OCI-LY7 (cell line): ENCODE data around the gene MUC21. TPM values are rescaled to one million over a fixed set of nuclear protein-coding genes. Genes with fewer than 3 reads are reported as not detected.

ENCODE experiments used
- BruUV-seq: library from RNA; stranded (reverse); fragments of 400-500 nt; replicated peaks from 2 replicates; lab custom pipeline; 2021; lab: Mats Ljungman, UMichigan
- CTCF ChIA-PET: fragments of 300-600 bp; sonication (Branson Sonifier 250); formaldehyde crosslinking; loops from one replicate; lab custom pipeline; 2022; ENCODE audit warnings: antibody characterized with exemption; ENCODE audit not compliant: unreplicated experiment; lab: Charles Lee
- POLR2A ChIA-PET: fragments of 300-600 bp; sonication (Branson Sonifier 250); formaldehyde crosslinking; loops from one replicate; lab custom pipeline; 2022; ENCODE audit warnings: antibody characterized with exemption; lab: Charles Lee
- DNase-seq: peaks from one replicate; pipeline ENCODE4 v3.0.0-alpha.2; 2015; ENCODE audit warnings: low spot score
- H2AFZ ChIP-seq: fragments of 200-600 bp; sonication (generic), shearing (Covaris generic); 2 replicates; pipeline ENCODE4 v1.6.1; 2014; ENCODE audit warnings: mild to moderate bottlenecking, antibody characterized with exemption, low read length, moderate library complexity
- H3K27ac ChIP-seq: fragments of 200-600 bp; sonication (generic); 2 replicates; pipeline ENCODE4 v1.5.1; 2014; ENCODE audit warnings: mixed run types, low read depth, mild to moderate bottlenecking, moderate library complexity, low read length, inconsistent platforms; ENCODE audit not compliant: poor library complexity, severe bottlenecking
- H3K36me3 ChIP-seq: fragments of 200-600 bp; sonication (generic); 2 replicates; pipeline ENCODE4 v1.6.1; 2014; ENCODE audit warnings: mild to moderate bottlenecking, antibody characterized with exemption, low read length, moderate library complexity, mixed read lengths; ENCODE audit not compliant: insufficient read depth
- H3K4me1 ChIP-seq: fragments of 200-600 bp; sonication (generic); 2 replicates; pipeline ENCODE4 v1.5.1; 2014; ENCODE audit warnings: mild to moderate bottlenecking, low read length; ENCODE audit not compliant: insufficient read depth, poor library complexity, severe bottlenecking
- H3K4me2 ChIP-seq: fragments of 200-600 bp; sonication (generic); 2 replicates; pipeline ENCODE4 v1.6.1; 2014; ENCODE audit warnings: mild to moderate bottlenecking, low read length
- H3K4me3 ChIP-seq: fragments of 200-600 bp; sonication (generic); 2 replicates; pipeline ENCODE4 v1.5.1; 2014; ENCODE audit warnings: mild to moderate bottlenecking, low read depth, low read length; ENCODE audit not compliant: poor library complexity, severe bottlenecking
- H3K79me2 ChIP-seq: fragments of 200-600 bp; sonication (generic); 2 replicates; pipeline ENCODE4 v1.6.1; 2016; ENCODE audit warnings: low read depth, mild to moderate bottlenecking, low read length, moderate library complexity, mixed read lengths; ENCODE audit not compliant: insufficient read depth
- H3K9me2 ChIP-seq: fragments of 200-600 bp; sonication (generic); 2 replicates; pipeline ENCODE4 v1.6.1; 2016; ENCODE audit warnings: mild to moderate bottlenecking, low read length, mixed read lengths; ENCODE audit not compliant: insufficient read depth
- H3K9me3 ChIP-seq: fragments of 200-600 bp; sonication (generic); 2 replicates; pipeline ENCODE4 v1.6.1; 2014; ENCODE audit warnings: mild to moderate bottlenecking, mixed run types, low read length, mixed read lengths
- H4K20me1 ChIP-seq: fragments of 200-600 bp; sonication (generic); 2 replicates; pipeline ENCODE4 v1.6.1; 2014; ENCODE audit warnings: mild to moderate bottlenecking, antibody characterized with exemption, low read length, moderate library complexity, mixed read lengths; ENCODE audit not compliant: insufficient read depth
- CTCF ChIP-seq: fragments of 200-600 bp; sonication (generic); conservative IDR thresholded peaks from 2 replicates; pipeline ENCODE4 v1.5.1; 2014; ENCODE audit warnings: mild to moderate bottlenecking, antibody characterized with exemption, low read length, moderate library complexity, mixed read lengths
- EZH2phosphoT487 ChIP-seq: fragments of 200-600 bp; sonication (generic); IDR thresholded peaks from 2 replicates; pipeline ENCODE4 v1.6.1; 2018; ENCODE audit warnings: low read depth, borderline replicate concordance, mild to moderate bottlenecking, mixed run types, antibody characterized with exemption, low read length, moderate library complexity, mixed read lengths
- intact Hi-C: fragments of 100-400 bp; cut with micrococcal nuclease; formaldehyde crosslinking; loops from one replicate; pipeline ENCODE4 v1.10.0; 2022; ENCODE audit not compliant: unreplicated experiment
- total RNA-seq, 2 experiments: library from RNA; depleted of rRNA in 1 of 2; stranded (reverse); fragments of >200 nt in 1 of 2; shearing (Covaris generic) in 1 of 2; gene quantifications; 2 replicates each; pipeline ENCODE4 v1.2.3, GENCODE V29; 2014 to 2022

The MUC21 gene
- total RNA-seq, 2 experiments from 2014 or later, result not detected

GRCh38 chr6:30979141-30979540 is 4.4 kb upstream of the MUC21 start:
- no peak for DNase-seq
- H2AFZ ChIP-seq, result no peak overlapping the region
- no peaks in the 10 kb centered on the region for H3K4me1 ChIP-seq
- BruUV-seq, result no TSS peak
- TF ChIP-seq CTCF (no peak), EZH2phosphoT487 (no peak)
- no peak overlapping the region for H3K27ac ChIP-seq
- H3K36me3 ChIP-seq, result no peaks in the 10 kb centered on the region
- no peaks in the 10 kb centered on the region for H3K9me3 ChIP-seq
- no peak overlapping the region for H3K4me2 ChIP-seq
- H3K9me2 ChIP-seq, result no peaks in the 10 kb centered on the region
- POLR2A ChIA-PET, result interaction anchor here (0.6 kb wide), 1 partner anchor 51 kb away, joined by 4 read pairs; no protein-coding TSS in a partner anchor
- H3K79me2 ChIP-seq, result no peaks in the 10 kb centered on the region
- H4K20me1 ChIP-seq, result no peaks in the 10 kb centered on the region
- H3K4me3 ChIP-seq, result no peak overlapping the region
- intact Hi-C loops, result no loop called here
- CTCF ChIA-PET, result no interaction called here

- TF ChIP-seq EZH2phosphoT487 (no peak), CTCF (no peak)
- no peak for DNase-seq
- Histone ChIP-seq H3K4me2 (no peak overlapping the region), H4K20me1 (no peaks in the 10 kb centered on the region), H3K27ac (no peak overlapping the region), H3K4me1 (no peaks in the 10 kb centered on the region), H3K9me3 (no peaks in the 10 kb centered on the region), H3K4me3 (no peak overlapping the region), H3K9me2 (no peaks in the 10 kb centered on the region), H3K79me2 (no peaks in the 10 kb centered on the region), H2AFZ (no peak overlapping the region), H3K36me3 (no peaks in the 10 kb centered on the region)
- POLR2A ChIA-PET, result interaction anchor here (0.5 to 0.6 kb wide), 2 partner anchors 72 to 193 kb away, joined by 3 to 4 read pairs; no protein-coding TSS in a partner anchor
- CTCF ChIA-PET, result no interaction called here
- intact Hi-C loops, result no loop called here
- BruUV-seq, result no TSS peak
These were observed 3.8 kb upstream of the MUC21 start for GRCh38 chr6:30979690-30980089.

GRCh38 chr6:30981942-30982772 is 1.4 kb upstream of the MUC21 start:
- Histone ChIP-seq H3K4me1 (no peaks in the 10 kb centered on the region), H3K4me3 (no peak overlapping the region), H3K9me3 (no peaks in the 10 kb centered on the region), H3K9me2 (no peaks in the 10 kb centered on the region), H3K4me2 (no peak overlapping the region), H3K36me3 (no peaks in the 10 kb centered on the region), H3K27ac (no peak overlapping the region), H4K20me1 (no peaks in the 10 kb centered on the region), H2AFZ (no peak overlapping the region), H3K79me2 (no peaks in the 10 kb centered on the region)
- intact Hi-C loops, result no loop called here
- DNase-seq, result no peak
- BruUV-seq, result no TSS peak
- POLR2A ChIA-PET, result interaction anchor here (0.6 to 1.4 kb wide), 2 partner anchors 61 to 126 kb away, joined by 3 to 4 read pairs; no protein-coding TSS in a partner anchor
- CTCF ChIA-PET, result no interaction called here
- TF ChIP-seq EZH2phosphoT487 (no peak), CTCF (no peak)
